HEK293 (cell line): ENCODE data around the gene APPL2.

Experiments used
- CTCF ChIP-seq: fragments of 450-650 bp; formaldehyde crosslinking; IDR thresholded peaks from 2 replicates; pipeline ENCODE4 v1.5.1; 2016; ENCODE audit warnings: missing biosample characterization, missing genetic modification characterization
- ZNF274 ChIP-seq, 2 experiments: fragments of 200-500 bp in 1 of 2; fragments of 450-650 bp in 1 of 2; sonication (Bioruptor generic) in 1 of 2; formaldehyde crosslinking in 1 of 2; IDR thresholded peaks; 2 replicates each; pipeline versions ENCODE4 v1.5.1 to v1.6.1; 2014 to 2016; ENCODE audit warnings: borderline replicate concordance in 1 of 2, inconsistent platforms in 1 of 2, low read length in 1 of 2, missing biosample characterization in 1 of 2, missing genetic modification characterization in 1 of 2
- ZNF311 ChIP-seq: fragments of 450-650 bp; formaldehyde crosslinking; IDR thresholded peaks from 2 replicates; pipeline ENCODE4 v1.5.1; 2017; ENCODE audit warnings: missing biosample characterization, missing genetic modification characterization, borderline replicate concordance
- ZNF423 ChIP-seq: fragments of 450-650 bp; formaldehyde crosslinking; IDR thresholded peaks from 2 replicates; pipeline ENCODE4 v1.5.1; 2016; ENCODE audit warnings: missing biosample characterization, missing genetic modification characterization
- ZNF654 ChIP-seq: fragments of 450-650 bp; formaldehyde crosslinking; IDR thresholded peaks from 2 replicates; pipeline ENCODE4 v1.5.1; 2016; ENCODE audit warnings: low read depth, missing biosample characterization, missing genetic modification characterization
- ZNF777 ChIP-seq: fragments of 450-650 bp; formaldehyde crosslinking; IDR thresholded peaks from 2 replicates; pipeline ENCODE4 v1.5.1; 2017; ENCODE audit warnings: missing biosample characterization, missing genetic modification characterization, borderline replicate concordance
- ZXDB ChIP-seq: fragments of 450-650 bp; formaldehyde crosslinking; IDR thresholded peaks from 2 replicates; pipeline ENCODE4 v1.5.1; 2016; ENCODE audit warnings: missing biosample characterization, missing genetic modification characterization

GRCh38 chr12:105170139-105170538 is 65.8 kb downstream of the APPL2 start:
- TF ChIP-seq ZNF423 (tag by site-specific recombination) (no peak), ZNF274 (IDR thresholded peaks at IDR 0.05; ENCODE audit: low read length) (no peak), ZNF274 (tag by site-specific recombination; IDR thresholded peaks at IDR 0.05; ENCODE audit: borderline replicate concordance) (no peak), ZNF311 (no peak), ZNF654 (tag by site-specific recombination) (no peak), CTCF (tag by site-specific recombination) (no peak), ZNF777 (tag by site-specific recombination) (no peak), ZXDB (no peak)
